Stimulated activated CD4-positive, alpha-beta T cell treated with anti-CD3 and anti-CD28 coated beads, TNF-alpha, amount 100 ng/mL, for 1 hour (primary cell): ENCODE results near the gene BRD3OS.

Experiments
- DNase-seq, 3 donors: peaks; one replicate each; pipeline ENCODE4 v3.0.0-alpha.2; 2020; ENCODE audit warnings: low read depth in 3 of 3, low spot score in 1 of 3

The BRD3OS gene

DNA sequence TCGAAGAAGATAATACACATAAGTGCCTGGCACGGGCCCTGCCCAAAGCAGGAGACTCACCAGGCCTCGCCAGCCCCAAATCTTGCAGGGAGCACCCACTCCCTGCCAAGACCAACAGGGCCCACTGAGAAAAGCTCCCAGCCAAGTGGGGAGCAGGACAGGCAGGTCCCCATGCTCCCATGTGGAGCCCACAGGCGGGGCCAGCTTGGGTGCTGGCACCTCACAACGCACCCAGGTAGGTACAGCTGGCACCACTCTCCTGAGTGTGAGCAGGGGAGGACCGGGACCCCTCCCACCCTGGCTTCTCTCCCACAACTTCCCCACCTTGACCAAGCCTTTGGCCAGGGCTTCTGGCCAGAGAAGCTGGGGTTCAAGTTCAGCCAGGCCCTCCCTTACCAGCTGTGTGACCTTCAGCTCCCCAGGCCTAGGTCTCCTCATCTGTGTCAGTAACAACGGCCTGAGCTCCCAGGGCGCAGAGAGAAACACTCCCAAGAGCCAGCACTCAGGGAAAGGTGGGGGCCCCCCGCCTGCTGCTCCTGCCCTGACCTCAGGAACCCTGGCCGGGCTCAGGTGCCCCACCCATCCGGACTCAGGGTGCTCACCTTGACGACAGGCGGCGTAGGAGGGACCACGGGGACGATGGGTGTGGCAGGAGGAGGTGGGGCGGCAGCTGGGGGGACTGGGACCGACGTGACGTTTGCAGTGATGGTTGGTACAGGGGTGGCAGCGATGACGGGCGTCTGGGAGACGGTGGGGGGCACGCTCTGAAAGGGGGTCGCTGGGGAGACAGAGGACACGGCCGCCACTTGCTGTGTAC is 24.7 kb downstream of the BRD3OS start:
- DNase-seq, result no peak

GRCh38 chr9:134050726-134051125 is 25.4 kb downstream of the BRD3OS start:
- no peak for DNase-seq

GRCh38 chr9:134051319-134051718 is 26.0 kb downstream of the BRD3OS start:
- no peak for DNase-seq

GRCh38 chr9:134052491-134052890 is 27.2 kb downstream of the BRD3OS start:
- no peak for DNase-seq

- DNase-seq, result no peak
Observed at GRCh38 chr9:134052941-134053340, 27.7 kb downstream of the BRD3OS start.

- DNase-seq, result no peak
Observed at GRCh38 chr9:134053401-134053871, 28.2 kb downstream of the BRD3OS start.

DNA sequence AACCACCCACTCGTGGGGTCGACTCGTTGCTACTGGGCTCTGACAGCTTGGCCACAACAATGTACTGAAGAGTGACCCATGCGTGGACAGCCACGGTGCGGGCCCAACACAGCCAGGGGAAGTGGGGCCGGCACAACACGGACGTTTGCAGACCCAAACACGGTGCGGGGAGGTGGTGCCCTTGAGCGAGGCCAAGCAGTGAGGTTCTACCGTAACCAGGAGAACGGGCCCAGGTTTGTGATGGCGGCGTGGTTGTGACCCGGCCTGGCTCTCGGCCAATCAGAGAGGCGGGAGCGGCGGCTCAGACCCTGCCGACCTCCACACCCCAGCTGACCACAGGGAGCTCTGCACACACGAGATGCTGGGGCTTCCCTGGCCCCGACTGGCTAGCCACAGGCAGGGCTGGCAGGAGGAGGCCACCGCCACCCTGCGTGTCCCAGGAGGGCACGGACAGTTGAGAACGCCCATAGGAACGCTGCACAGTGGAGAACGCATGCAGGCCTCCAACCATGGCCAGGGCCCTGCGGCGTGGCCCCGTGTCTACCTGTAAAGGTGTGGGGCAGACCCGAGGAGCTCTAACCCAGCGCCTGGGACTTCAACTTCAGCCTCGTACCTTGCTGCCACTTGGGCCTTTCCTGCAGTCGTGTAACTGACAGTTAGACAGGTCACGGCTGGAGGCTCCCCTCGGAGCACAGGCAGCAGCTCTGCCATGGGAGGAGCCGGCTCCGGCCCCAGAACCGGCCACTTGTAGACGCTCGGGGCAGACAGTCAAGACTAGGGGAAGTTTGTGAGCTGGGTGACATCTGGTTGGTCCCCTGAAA is 28.9 kb downstream of the BRD3OS start:
- no peak for DNase-seq

GRCh38 chr9:134054891-134055811 is 29.9 kb downstream of the BRD3OS start:
- no peak for DNase-seq

DNA sequence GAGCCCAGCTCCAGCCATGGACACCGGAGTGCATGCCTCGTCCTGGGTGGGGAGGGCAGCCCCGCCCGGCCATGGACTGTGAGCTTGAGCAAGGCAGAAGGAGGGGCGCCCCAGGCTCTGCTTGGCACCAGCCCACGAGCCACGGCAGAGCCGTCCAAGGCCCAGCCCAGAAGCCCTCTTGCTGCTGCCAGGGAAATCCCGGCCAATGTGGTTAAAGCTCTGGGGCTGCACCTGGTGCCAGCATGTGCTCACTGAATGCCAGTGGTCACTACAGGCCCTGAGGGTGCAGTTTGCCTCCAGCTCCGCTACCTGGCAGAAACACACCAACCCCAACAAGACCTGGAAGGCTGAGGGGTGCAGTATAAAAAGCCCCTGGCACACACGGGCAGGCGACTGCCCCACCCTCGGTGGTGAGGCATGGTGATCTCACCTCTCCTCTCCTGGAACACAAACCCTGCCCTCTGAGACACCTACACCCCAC is 30.7 kb downstream of the BRD3OS start:
- no peak for DNase-seq

GRCh38 chr9:134056483-134057306 is 31.4 kb downstream of the BRD3OS start:
- no peak for DNase-seq

- DNase-seq, result no peak
Observed at GRCh38 chr9:134057307-134057657, 32.0 kb downstream of the BRD3OS start.

DNA sequence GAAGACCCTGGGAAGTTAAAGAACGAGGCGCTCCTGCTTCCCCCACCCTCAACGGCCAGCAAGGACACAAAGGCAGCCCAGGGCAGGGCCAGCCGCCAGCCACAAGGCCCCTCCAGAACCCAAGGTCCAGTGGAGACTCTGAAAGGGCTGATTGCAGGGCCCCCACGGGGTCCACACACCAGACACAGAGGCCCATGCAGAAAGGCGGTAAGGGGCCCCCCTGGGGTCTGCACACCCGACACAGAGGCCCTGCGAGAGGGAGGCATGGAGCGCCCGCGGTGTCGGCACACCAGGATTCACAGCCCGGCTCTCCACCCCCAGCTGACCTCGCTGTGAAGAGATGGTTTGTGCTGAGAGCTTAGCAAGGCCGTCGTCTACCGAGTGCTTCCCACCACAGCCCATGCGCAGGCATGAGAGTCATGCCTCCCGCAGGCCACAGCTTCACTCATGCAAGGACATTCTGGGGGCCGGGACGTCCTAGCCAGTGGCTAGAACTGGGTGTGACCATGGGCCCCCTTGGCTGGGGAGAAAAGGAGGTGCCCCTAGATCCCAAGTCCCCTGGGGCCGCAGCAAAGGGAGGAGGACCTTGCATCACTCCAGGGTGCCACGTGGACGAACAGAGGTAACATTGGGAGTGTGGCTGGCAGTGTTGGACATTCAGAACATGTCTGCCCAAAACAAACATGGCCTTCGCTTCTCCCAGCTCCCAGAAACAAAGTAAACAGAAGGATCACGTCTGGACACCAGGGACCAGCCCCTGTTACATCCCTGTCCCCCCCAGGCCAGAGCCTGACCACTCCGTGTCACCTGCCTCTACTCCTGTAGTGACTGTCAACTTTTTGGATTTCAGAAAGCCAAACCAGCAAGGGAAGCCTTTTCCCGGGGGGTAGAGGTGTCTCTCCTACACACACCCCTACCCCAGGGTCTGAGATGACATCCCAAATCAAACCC is 32.7 kb downstream of the BRD3OS start:
- no peak for DNase-seq

GRCh38 chr9:134058716-134059115 is 33.4 kb downstream of the BRD3OS start:
- no peak for DNase-seq

GRCh38 chr9:134059188-134059641 is 33.9 kb downstream of the BRD3OS start:
- DNase-seq, result no peak

DNA sequence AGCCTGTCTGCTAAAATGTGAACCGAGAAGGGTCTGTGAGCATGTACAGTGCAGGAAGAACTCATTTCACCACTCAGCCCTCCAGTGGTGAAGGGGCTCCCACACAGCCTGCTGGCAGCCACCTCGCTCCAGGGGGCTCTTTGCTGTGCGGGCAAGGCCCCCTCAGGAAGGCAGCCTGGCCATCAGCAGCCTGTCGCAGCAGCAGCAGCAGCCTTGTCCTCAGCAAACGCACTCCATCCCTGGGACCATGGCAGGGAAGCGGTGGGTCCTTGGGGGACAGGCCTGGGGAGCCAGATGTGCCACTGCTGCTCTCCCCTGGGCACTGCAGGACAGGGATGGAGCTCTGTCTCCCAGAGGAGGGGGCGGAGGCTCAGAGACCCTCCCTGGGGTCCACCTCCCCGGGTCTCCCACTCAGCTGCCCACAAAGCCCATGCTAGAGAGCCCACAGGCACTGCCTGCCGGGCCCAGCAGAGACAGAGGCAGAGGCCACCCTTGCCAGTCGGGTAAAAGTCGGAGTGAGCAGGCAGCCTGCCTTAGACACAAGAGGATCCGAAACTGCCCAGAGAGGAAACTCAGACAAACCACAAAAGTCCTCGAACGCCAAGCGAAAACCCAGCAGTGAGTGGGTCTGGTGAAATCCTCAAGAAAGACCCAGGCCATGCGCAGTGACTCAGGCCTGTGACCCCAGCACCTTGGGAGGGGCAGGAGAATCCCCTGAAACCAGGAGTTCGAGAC is 34.5 kb downstream of the BRD3OS start:
- DNase-seq, result no peak

DNA sequence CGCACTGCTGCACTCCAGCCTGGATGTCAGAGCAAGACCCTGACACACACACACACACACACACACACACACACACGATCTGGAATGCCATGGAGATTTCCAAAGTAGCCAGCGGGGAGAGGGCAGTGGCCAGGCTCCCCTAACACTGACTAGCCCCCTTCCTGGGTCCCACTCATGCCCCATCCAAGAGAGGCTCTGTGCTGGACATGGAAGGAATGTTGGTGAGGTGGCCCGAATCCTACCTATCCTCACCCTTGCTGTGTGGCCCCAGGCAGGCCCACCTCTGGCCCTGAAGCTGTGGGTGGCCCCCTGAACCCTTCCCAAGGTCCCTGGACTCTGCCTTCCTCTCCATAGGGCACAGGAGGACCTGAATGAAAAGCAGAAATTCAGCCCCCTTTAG is 35.3 kb downstream of the BRD3OS start:
- no peak for DNase-seq

DNA sequence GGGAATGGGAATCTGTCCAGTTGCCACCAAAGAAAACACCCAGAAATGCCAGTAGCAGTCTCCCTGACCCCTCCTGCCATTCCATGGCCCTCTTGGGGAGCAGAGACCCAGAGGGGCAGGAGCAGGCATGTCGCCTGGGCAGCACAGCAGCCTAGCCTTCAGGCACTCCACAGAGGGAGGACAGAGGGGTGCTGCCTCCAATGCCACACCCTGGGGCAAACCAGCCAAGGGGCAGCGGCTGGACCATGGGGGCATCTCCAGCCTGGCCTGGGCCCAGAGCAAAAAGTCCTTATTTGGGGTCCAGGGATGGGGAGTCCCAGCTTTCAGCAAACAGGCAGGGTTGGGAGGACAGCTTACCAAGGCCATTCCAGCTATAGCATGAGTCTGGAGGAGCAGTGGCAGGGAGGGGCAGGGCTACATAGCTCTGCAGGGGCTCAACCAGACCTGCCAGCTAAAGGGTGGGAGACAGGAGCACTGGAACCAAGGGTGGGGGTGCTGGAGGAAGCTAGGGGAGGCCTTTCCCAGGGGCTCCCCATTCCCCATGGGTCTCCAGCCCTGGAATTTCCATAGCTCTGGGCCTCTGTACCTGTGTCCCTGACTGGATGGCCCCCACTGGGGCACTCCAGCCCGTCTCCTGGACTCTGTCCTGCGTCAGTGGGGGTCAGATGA is 35.9 kb downstream of the BRD3OS start:
- no peak for DNase-seq
